ENCODE data around the gene TOM1.
"Not testable (repeated sequence)": the region's sequence is repeated elsewhere in the genome, so short reads cannot be mapped to it uniquely, and the experiment has no call there.

TOM1 gene

DNA sequence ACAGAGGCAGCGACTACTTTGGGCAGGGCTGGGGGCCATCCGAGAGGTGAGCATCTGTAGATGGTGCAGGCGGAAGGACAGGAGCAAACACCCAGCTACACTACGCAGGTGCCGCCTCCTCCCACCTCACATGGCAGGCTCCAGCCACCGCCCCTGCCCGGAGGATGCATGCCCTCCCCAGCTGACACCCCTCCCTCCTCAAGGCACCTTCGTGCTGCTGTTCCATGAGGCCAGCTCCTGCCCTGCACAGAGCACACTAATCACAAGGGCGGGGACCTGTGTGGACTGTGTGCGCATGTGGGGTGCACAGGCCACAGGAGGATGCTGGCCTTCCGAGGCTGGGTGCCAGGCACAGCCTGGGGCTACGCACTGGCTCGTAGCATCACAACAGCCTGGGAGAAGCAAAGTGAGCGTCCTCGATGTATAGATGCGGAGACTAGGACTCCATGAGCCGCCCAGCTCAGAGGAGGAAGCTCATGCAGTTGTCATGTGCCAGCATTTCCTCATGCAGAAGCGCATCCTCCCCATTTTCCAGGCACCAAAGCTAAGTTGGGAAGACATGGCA, 48.4 kb downstream of the TOM1 start:
- DNase-seq: no peak

DNA sequence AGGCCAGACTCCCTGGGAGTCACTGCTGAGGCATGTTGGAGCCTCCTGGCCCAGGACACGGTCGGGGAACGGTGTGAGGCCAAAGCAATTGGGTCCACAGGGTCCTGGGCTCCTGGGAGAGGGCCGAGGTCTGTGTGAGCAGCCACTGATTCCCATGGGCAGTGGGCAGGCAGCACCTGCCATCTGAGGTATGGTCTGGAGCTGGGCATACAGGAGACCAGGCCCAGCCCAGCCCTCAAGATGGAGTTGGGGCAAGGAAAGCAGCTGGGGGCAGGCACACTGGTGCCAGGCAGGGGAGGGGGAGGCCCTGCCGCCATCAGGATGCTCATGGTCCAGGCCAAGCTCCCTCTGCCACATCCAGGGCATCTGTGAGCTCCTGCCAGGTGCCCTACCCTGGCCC, 49.0 kb downstream of the TOM1 start:
- no peak for DNase-seq

DNA sequence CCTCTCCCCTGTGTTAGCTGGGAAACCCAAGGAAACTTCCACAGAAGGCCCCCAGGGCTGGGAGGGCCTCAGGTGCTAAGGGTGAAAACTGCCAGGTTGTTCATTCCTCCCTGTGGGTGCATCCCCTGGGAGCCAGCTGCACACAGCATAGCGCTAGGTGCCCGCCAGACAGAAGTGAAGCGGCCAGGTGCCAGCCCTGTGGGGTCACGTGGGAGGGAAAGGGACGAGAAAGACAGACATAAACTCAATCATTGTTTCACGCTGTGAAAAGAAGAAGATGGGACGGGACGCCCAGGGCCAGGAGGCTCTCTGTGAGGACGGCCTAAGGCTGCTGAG, 49.6 kb downstream of the TOM1 start:
- no peak for DNase-seq

DNA sequence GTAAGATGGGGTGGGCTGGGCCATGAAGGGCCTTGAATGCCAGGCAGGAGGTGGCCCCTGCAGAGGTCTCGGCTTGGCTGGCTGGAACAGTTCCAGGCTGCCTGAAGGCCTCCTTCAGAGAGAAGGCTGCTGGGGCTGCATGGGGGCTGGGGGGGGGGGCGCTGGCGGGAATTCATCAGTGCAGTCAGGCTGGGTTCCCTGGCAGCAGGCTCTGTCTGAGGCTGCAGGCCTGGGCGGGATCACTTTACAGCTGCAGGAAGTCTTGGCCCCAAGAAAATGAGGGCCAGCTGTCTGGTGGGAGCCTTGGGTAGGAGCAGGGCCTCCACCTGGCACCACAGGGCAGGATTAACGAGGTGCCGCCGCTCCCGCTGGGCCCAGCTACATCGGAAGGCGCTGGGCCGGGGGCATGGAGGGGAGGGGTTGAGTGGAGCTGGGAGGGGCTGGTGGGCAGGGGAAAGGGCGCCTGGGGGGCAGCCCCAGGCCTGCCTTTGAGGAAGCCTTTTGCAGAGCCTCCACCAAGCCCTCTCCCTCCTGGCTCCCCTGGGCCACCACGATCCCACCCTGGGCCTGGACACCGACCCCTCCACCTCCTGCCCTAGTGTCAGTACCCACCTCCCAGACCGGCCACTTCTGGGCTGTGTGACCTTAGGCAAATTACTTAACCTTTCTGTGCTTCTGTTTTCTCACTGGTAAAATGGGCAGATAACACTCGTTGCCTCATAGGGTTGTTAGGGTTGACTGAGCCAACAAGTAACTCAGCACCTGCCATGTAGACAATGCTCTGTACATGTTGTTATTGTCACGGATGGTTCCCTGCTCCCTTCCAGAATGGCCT, 50.2 kb downstream of the TOM1 start:
- DNase-seq: no peak

DNA sequence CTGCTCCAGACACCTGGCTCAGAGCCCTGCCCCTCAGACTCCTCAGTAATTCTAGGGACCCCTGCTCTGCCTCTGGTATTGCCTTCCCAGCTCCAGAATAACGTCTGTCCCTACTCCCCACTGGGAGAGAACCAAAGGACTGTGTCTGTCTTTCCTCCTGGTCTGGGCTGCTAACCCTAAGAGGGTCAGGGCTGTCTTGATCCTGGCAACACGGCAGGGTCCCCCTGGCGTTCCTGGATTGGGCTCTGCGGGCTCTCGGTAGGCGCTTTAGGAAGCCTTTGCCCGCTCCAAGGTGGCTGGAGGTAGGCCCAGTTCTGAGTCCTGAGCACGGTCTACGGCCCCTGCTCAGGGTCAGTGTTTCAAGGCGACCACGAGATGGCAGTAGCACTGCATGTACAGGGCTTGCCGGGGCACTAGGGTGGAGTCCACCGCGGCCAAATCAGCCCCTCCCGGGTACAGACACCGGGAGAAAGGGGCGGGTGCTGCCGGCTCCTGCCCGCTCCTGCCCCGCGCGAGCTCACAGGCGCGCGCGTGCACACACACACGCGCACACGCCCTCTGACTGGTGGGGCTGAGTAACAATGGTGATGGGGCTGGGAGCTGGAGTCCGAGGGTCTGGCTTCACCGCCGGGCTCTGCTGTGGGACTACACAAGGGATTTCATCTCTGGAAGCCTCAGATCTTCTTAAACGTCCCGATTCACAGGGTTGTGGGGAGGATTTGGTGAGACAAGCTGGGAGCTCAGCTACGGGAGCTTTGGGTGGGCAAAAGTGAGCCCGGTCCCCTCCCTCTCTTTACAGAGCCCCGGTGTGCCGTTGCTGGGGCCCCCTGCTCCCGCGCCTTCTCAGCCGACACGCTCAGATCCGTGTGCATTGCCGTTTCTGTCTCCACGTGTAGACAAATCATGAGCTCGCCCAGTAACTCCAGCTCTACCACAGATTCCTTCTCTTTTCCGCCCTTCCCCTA, 51.1 kb downstream of the TOM1 start:
- DNase-seq: peak; percentile 77

DNA sequence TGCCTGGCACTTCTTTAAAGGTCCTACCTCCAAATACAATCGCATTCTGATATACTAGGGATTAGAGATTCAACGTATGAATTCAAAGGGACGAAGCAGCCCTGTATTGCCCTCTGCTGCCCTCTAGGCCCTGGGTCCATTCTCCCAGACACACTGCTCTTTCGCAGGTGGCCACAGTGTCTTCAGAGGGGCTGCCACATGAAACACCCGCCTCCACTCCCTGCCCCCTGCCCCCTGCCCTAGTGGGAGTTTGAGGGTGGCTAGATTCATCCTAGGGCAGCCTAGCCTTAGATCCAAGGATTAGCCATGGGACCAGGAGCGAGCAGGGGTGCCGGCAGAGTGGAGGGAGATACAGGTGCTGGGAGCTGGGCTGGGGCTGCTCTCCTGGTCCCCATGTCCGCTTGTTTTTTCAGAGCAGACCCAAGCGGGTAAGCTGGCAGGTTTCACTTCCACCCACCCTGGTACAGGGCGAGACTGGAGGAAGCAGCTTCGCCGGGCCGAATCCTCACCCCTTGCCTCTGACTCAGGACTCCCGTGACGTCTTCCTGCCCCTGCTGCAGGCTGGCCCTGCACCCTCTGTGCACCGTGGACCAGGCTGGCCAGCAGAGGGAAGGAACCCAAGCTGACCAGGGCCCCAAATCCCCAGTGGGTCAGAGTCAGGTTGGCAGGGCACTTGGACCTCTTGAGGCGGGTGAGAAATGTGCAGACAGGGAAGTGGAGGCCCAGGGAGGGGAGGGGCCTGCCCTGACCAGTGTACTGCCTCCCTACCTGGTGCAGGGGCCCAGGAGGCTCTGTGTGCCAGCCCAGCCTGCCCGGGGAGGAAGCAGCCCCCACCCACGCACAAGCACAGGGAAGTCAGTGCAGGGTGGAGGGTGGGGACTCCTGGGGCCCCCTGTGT, 52.8 kb downstream of the TOM1 start:
- DNase-seq: no peak

DNA sequence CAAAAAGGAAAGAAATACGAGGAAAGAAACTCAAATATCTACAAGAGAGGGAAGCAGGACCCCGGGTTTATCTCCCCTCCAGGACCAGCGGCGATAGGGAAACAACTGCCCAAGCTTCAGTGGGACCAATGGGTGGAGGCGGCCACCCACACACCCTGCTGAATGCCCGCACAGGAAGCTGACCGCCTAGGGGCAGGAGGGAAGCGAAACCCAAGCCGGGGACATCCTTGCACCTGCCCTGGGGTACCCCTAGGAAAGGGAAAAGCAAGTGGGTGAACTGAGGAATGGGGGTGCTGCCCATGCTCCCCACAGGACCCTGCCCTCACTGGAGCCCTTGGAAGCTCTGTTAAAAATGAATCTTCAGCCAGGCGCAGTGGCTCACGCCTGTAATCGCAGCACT, 53.6 kb downstream of the TOM1 start:
- DNase-seq: no peak

DNA sequence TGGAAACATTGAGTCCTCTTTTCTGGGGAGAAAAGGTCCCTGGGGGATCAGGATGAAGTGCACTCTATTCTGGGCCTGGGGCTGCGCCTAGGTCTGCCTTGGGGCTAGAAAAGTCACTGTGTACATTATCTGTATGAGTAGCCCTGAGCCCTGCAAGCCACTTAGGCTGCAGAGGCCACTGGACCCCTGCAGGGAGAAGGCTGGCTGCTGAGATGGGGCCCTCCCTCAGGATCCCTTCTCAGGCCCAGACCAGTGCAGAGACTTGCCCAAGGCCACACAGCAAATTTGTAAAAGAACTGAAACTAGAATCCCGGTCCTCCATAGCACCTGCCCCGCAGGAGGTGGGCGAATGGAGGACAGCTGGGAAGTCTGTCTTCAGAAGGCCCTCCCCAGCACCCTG, 54.4 kb downstream of the TOM1 start:
- no peak for DNase-seq

DNA sequence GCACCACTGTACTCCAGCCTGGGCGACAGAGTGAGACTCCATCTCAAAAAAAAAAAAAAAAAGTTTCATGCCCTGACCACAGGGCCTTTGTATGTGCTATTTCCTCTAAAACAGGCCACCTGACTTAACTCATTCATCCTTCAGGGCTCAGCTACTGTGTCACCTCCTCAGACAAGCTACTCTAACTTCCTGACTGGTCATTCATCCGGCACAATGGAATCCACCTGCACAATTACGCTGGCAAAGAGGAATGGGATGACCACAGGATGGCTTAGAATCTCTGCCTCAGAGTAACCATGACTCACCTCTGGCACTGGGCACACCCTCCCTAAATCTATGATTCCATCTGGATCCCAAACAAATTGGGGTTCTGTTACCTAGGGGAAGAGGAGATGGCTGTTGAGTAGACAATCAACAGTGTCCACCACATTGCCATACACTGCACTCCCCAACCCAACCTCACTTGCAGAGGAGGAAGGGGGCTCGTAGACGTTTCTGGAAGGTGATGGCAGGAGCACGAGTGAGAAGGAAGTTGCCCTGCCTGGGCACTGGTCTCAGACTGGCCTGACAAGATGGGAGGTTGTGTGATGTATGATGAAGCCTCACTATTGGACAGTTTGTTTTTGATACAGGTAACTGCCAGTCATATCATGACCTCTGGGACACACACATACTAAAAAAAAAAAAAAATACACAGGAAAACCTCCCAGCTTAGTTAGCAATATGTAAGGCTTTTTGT, 58.4 kb downstream of the TOM1 start:
- DNase-seq: no peak

DNA sequence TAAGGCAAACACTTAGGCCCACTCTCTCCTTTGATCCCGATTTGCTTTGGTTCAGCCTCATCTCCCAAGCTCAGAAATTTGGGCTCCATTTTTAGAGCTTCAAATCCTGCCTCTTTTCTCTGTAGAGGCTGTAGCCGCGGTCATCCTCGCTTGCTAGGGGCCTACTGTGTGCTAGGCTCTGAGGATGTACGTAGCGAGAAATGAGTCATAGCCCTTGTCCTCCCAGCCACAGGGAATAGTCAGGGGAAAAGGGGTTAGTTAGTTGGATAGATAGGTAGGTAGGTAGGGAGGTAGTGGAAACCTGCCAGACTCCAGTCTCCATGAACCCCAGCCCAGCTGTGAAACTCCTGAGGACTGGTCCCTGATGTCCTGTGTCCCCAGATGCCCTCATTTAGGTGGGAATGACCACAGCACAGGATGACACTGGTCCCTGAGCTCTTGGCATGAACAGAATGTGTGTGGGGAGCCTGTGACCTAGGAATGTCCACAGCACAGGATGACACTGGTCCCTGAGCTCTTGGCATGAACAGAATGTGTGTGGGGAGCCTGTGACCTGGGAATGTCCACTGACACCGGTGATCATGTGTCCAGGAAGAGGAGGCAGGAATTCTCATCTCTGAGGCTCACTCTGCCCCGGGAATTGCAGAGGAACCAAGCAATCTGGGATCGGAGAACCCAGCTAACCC, 59.8 kb downstream of the TOM1 start:
- no peak for DNase-seq

DNA sequence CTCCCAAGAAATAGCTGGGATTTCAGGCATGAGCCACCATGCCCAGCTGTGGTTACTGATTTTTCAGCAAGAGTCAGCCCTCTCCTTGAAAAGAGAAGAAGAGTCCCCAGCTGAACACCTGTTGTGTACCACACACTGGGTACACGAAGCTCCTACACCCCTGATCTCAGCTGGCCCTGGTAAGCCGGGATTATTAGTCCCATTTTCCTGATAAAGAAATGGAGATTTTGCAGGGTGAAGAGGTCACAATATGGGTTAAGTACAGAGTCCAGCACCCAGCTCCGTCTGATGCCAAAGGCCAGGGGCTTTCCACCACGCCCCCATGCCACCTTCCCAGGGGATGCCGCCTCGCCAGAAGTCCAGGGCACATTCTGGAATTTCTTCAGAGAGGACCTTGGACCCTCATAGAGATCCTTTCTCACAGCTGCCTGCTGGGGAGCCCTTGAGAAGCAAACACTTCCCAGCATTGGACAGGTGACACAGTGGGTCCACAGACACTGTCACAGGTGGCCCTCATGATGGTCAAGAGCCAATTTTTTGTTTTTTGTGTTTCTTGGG, 61.4 kb downstream of the TOM1 start:
- DNase-seq: no peak

DNA sequence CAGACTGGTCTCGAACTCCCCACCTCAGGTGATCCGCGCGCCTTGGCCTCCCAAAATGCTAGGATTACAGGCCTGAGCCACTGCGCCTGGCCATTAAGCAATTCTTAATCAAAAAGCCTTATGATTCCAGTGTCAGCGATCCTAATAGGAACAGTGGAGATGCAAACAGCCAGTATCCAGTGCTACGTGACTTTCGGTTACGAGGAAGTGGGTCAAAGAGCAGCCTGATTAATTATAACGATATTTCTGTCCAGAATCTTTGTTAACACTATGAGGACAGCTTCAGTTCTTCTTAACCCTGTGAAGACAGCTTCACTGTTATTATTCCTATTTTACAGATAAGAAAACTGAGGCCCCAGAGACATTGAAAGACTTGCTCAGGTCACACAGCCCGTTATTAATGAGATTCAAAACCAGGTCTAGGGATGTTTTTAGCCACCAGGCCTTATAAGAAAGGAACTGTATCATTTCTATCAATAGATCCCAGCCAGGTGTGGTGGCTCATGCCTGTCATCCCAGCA, 63.9 kb downstream of the TOM1 start:
- no peak for DNase-seq

DNA sequence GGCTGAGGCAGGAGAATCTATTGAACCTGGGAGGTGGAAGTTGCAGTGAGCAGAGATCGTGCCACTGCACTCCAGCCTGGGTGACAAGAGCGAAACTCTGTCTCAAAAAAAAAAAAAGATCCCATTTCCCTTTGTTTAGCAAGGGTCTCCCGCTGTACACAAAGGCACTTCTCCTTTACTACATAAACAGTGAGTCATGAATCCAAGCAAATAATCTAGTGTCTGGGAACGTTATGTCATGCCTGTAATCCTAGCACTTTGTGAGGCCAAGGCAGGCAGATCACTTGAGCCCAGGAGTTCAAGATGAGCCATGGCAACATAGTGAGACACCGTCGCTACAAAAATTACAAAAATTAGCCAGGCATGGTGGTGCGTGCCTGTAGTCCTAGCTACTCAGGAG, 64.5 kb downstream of the TOM1 start:
- DNase-seq: not testable (repeated sequence)

DNA sequence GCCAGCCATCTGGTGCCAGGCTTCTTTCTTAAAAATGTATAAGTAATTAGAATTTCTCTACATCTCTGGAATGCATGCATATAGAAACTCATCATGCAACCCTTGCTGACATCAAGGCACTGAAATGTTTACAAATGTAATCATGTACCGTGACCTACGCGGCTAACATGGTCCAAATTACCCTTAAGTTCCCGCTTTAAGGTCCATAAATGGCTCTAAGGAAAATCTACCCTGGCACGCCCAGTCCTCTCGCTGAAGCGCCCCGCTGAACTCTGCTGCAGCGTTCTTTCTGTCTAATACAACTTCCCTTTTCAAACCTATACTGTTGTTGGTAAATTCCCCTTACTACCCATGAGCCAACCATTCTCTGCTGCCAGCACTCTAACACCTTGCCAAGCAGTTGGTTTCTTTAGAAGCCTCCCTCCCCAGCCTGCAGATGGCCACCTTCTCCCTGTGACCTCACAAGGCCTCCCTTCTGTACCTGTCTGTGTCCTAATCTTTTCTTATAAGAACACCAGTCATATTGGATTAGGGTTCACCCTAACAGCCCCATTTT, 67.7 kb downstream of the TOM1 start:
- no peak for DNase-seq

DNA sequence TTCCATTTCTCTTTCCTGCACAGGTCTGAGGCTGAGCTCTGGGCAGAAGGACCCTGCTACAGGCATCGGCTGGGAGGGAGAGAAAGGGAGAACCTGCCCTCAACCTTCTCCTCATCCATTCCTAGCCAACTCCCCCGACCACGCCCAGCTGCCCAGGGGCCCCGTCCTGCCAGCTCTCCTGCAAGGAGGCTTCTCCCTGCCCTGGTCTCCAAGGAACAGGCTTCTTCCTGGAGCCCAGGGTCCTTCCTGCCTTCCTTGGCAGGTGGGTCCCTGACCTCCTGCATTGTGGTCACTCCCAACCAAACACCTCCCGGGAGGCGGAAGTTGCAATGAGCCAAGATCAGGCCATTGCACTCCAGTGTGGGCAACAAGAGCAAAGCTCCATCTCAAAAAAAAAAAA, 68.7 kb downstream of the TOM1 start:
- DNase-seq: no peak

DNA sequence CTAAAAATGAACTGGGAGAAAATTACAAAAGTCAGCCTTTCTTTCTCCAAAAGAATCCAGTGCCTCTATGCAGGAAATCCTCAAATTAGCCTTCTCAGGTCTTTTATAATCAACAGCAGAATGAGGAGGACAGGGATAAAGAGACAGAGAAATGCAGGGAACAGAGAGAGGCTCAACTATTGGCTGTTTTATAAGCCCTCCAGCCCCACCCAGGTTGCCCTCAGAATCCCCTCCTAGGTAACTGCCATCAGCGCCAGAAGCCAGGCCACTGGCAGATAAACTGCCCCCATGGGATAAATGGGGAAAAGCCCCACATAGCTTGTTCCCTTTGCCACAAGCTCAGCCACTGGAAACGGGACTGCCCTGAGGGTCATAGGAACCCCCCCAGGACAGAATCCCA, 70.3 kb downstream of the TOM1 start:
- no peak for DNase-seq

DNA sequence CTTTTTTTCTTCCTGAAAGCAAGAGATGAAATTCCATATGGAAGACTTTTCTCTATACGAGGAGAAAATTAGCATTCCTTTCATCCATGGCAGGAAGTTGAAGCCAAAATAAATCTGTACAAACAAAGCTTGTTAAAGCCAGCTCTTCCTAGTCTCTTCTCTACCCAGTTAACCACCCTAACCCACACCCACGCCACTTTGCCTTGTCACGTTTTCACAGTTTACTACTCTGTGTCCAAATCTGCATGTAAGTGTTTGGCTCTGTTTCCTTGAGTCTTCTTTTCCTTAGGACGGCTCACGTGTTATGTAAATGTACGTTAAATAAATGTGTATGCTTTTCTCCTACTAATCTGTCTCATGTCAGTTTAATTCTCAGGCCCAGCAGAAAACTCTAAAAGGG, 74.1 kb downstream of the TOM1 start:
- DNase-seq: no peak

DNA sequence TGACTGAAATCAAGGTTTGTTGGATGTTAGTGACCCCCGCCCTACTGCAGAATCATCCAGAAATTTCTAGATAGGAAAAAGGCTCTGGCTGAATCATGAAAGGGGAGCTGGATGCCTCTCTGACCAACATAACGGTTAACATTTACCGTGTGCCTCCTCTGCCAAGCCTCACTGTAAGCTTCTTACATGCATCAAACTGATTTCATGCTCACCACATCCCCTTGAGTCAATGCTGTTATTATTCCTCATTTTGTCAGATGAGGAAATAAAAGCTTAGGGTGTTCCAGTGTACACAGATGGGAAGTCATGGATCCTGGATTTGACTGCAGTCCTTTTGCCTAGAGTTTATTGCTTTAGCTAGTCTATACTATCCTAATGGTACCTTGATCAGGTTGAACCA, 75.3 kb downstream of the TOM1 start:
- no peak for DNase-seq

DNA sequence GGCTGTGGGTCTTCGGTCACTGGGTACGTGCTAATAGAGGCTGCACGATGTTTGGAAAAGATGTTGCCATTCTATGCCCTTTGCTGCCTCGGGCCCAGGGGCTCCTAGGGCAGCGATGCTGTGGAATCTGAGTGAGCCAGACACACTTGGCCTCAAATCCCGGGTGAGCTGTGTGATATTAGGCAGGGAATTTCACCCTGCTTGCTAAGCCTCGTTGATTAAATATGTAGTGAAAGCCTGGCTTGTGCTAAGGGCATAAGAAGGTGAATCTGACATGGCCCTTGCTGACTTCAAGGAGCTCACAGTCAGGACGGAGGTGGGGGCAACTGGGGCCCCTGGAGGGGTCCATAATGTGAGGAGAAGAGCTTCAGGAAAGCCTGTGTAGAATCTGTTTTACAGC, 75.8 kb downstream of the TOM1 start:
- DNase-seq: no peak

DNA sequence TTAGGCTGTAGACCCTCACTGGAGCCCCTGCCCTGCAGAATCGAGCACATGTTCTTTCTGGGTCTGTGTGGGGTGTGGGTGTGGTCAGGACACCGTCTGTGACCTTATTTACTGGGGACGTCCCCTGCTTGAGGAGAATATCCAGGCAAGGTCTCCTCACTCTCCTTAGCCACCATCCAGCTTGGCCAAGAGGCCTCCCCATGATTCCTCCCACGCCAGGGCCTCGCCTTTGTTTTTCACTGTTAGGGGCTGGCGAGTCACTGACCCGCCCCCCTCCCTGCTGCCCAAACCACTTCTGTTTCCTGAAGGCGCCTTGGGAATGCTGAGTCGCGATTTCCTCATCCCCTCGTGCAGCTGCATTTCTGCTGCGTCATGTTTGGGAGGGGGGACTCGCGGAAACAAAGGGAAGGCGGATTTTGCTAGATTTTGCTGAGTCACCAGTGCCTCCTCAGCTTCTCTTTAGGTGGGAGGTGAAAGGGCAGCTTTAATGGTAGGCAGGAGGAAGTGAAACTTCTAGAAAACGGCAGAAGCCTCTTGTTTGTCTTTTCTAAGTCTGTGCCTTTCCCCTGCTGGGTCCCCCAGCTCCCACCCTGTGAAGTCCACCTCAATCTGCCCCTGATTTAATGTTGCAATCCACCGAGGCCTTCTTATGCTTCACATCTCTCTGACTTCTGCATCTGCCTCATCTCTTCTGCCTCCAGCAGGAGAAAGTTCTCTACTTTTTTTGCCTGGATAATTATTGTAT, 77.2 kb downstream of the TOM1 start:
- DNase-seq: peak; percentile 14
